GM21786 (cell line): ENCODE results near the gene SGCA.

Source experiments
- ATAC-seq: cut with Tn5 transposase; IDR thresholded peaks from one replicate; pipeline ENCODE4 v1.9.1; 2021; ENCODE audit not compliant: unreplicated experiment

SGCA gene

GRCh38 chr17:50166518-50167181 is 845 bp downstream of the SGCA start:
- no peak for ATAC-seq

- no peak for ATAC-seq
These were observed 1.6 kb downstream of the SGCA start for GRCh38 chr17:50167371-50167770.

DNA sequence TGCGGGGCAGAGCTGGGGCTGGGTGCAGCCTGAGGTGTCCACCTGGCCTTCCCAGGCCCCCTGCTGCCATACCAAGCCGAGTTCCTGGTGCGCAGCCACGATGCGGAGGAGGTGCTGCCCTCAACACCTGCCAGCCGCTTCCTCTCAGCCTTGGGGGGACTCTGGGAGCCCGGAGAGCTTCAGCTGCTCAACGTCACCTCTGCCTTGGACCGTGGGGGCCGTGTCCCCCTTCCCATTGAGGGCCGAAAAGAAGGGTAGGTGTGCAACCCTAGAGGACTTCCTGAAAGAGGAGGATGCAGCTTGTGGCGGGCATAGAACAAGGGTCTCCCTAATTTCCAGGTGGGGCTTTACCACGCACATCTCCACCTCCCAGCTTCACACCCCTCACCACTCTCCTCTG is 2.5 kb downstream of the SGCA start:
- ATAC-seq = no peak

- no peak for ATAC-seq
These were observed 3.4 kb downstream of the SGCA start for GRCh38 chr17:50169121-50169764.

DNA sequence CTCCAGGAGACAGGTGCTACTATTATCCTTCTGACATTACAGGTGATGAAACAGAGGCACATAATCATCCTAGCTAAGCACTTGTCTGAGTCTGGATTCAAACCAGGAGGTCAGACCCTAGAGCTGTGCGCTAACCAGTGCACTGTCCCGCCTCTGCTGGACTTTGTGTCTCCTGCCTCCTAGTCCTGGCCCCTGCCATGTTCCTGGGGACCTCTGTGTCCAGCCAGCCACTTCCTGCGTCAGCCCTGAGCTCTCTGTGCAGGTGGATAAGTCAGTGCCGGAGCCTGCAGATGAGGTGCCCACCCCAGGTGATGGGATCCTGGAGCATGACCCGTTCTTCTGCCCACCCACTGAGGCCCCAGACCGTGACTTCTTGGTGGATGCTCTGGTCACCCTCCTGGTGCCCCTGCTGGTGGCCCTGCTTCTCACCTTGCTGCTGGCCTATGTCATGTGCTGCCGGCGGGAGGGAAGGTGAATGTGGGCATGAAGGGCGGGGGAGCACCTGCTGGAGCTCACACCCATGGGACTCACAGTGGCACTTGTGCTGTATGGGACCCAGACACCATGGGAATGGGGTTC is 4.2 kb downstream of the SGCA start:
- no peak for ATAC-seq

DNA sequence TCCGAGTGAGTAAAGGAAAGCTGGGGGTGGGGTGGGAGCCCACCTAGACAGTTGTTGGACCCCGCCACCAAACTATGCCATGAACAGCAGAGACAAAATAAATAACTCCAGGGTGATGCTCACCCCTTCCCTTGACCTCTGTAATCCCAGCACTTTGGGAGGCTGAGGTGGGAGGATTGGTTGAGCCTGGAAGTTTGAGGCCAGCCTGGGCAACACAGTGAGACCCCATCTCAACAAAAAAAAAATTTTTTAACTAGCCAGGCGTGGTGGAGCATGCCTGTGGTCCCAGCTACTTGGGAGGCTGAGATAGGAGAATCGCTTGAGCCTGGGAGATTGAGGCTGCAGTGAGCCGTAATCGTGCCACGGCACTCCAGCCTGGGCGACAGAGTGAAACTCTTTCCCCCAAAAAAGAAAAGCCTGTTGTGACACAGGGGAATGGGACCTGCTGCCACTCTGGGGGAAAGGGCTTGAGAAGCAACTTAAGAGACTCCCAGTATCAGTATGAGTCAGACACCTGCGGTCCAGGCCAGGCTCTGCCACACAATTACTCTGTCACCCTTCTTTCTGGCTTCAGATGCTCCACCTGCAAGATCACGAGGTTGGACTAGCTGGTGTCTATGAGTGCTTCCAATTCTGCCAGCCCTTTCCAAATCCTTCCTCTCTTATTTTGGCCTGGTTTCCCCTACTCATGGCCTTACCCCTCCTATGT is 5.0 kb downstream of the SGCA start:
- peak; percentile 85 for ATAC-seq

DNA sequence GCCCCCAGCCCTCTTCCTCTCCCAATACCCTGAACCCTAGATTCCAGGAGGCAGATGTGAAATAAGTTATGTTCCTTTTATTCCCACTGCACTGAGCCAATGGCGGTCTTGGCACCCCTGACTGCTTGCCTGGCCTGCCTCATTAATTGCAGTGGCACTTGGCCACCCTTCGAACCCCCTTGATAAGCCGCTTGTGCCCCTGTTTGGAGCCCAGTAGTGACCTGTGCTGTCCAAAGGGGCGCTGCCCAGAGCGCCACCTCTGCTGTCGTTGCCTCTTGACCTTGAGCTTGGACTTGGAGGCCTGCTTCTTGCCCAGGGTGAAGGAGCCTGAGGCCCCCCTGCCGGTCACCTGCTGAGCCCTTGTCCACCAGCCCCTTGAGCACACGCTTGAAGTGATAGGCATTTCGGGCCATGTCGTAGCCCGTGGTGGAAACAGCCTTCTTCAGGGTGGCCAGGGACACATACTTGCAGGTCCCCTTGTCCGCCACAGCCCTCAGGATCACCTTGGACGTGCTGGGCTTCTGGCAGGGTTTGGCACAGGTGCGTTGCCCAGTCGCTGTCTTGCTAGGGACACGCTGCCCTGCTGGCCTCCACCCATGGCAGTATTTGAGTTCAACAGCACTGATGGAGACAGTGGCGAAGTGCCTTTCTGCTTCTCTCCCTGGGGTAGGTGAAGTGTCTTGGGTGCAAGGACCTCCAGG is 5.7 kb downstream of the SGCA start:
- no peak for ATAC-seq

DNA sequence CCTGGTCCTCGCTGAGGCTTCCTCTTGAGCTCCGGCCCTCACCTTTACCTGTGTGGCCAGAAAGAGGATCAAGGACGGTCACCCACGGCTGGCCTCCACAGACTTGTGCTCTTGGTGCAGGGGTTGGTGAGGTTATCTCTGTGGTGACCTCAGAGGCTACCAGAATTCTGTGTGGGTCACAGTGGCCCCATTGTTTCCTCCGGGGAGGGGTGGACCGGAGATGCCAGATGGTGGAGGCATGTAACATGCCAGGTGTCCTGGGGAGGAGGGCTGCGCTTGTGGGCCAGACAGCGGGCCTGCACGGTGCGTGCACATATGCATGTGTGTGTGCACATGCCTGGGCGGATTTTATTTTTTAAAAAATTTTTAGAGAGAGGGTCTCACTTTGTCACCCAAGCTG is 6.3 kb downstream of the SGCA start:
- no peak for ATAC-seq

DNA sequence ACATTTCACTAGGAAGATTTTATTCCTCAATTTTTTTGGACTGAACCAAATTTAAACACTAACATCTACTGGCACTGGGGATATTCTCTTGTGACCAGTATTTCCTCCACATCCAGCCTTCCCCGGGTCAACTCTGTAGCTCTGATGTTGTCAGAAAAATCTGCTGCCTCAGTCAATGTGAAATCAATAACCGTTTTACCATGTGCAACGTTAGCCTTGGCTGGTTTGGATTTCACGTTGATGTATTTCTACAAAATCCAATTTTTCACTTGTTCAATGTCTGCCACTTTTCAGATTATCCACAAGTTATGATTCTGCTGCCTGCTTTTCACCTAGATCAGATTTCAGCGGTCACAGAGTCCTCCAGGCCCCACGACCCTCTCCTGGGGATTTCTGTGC is 7.1 kb downstream of the SGCA start:
- ATAC-seq = no peak

DNA sequence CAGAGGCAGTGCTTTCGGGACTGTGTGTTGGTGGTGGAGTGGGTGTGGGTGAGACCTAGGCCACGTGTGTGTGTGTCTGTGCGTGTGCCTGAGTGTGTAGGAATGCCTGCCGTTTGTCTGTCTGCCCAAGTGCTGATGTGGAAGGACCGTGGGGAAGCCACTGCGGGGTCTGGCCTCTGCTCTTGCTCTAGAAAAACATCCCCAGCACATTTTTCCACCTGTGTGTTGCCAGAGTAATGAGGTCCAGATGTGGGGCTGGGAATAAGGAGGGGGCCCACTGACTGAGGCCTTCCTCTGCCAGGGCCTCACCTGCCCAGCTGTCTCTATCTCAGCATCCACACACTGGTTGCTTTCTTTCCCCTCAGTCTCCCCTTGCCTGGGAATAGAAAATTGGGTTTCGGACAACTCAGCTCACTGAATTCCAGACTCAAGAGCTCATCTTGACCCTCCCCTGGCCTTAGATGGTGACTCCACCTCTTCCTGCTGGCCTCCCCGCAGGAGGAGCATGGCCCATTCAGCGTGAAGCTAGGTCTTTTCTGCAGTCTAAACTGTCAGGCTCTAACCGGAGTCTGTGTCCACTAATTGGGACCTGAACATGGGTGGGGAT is 7.6 kb downstream of the SGCA start:
- no peak for ATAC-seq

GRCh38 chr17:50174444-50174843 is 8.6 kb downstream of the SGCA start:
- ATAC-seq = no peak

- no peak for ATAC-seq
These were observed 9.4 kb downstream of the SGCA start for GRCh38 chr17:50175035-50175807.

DNA sequence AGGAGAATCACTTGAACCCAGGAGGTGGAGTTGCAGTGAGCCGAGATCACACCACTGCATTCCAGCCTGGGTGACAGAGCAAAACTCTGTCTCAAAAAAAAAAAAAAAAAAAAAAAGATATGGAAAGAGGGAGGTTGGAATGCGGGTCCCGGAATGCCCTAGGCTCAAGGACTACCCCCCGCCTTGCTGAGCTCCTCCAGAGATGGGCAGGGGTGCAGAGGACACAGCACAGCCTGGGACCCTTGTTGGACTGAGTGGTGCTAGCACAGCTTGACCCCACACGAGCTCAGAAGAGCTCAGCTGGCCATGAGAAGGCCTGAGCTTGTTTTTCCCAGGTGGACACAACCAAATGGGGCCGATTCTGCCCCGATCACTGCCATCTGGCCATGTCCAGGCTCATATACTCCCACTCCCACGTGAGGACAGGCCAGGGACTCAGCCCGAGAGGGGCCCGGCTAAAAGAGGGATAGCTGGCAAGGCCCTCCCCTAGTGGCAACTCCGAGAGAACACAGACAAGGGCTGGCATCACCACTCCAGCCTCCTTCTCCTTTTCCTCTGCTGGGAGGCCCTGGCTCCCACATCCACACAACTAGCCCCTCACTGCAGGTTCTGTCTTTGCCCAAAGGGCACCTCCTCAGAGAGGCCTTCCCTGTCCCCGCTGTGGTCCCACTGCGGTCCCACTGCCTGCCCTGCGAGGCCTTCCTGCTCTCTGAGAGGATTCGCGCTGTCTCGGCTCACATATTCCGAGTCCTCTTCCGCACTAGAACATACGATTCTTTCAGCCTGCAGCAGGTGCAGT is 11.0 kb downstream of the SGCA start:
- ATAC-seq = no peak

GRCh38 chr17:50177476-50177875 is 11.7 kb downstream of the SGCA start:
- no peak for ATAC-seq

- ATAC-seq = peak; percentile 78
These were observed 12.4 kb downstream of the SGCA start for GRCh38 chr17:50177983-50178834.

DNA sequence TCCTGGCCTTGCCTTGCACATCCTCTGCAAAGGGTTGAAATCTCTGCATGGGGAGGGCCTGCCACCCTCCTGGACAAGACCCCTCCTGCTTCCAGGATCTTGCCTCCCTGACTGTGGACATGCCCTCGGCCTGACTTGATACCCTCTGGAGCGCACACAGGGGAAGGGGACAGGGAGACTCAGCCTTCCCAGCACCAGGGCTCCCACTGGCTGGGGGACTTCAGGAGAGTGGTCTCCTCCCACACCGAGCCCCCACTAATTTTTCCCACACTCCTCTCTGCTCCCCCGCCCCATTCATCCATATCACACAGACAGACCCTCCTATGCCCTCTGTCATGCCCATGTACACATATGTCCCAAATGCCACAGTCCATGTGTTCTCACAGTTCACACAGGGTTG is 14.3 kb downstream of the SGCA start:
- ATAC-seq = no peak

DNA sequence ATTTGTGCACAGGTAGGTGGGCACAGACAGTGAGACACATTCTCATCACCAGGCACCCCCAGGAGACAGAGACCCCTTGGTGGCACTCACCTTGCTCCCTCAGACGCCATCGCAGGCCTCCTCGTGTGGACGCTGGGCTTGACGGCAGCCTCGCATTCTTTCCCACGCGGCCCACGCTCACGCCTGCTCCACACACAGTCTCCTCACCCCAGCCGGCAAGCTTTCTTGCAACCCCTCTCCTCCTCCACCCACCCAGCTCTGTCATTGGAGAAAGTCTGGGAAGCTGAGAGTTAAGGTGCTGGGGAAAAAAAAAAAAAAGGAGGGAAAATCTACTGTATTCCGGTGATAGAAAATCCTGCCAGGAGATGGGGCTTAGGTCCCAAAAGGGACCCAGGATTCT is 14.8 kb downstream of the SGCA start:
- no peak for ATAC-seq

DNA sequence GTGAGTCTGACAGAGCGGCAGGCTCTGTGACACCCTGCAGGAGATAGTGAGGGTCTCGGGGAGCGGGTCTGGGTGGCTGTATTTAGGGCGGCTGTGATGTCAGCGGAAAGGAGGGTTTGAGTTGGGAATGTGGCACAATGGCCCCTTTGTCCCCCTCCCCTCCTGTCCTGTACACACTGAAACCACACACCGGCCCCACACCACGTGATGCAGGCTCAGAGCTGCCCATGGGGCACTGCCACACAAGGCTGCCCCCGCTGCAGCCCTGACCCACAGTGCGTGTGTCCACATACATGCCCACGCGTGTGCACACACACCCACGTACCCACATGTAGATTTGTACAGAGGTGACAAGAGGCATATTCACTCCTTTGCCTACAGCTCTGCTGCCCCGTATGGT is 15.3 kb downstream of the SGCA start:
- ATAC-seq = no peak
